Activated naive CD4-positive, alpha-beta T cell treated with anti-CD3 and anti-CD28 coated beads, Interleukin-2, amount 50 U/mL, for 16 hours (primary cell): ENCODE data around the gene MAK.
A peak's percentile ranks its signal among the peaks of the same experiment; 100 is the strongest.
"Not testable (repeated sequence)": the region's sequence is repeated elsewhere in the genome, so short reads cannot be mapped to it uniquely, and the experiment has no call there.

Experiments
- DNase-seq: peaks from one replicate; pipeline ENCODE4 v3.0.0-alpha.2; 2020

MAK gene

DNA sequence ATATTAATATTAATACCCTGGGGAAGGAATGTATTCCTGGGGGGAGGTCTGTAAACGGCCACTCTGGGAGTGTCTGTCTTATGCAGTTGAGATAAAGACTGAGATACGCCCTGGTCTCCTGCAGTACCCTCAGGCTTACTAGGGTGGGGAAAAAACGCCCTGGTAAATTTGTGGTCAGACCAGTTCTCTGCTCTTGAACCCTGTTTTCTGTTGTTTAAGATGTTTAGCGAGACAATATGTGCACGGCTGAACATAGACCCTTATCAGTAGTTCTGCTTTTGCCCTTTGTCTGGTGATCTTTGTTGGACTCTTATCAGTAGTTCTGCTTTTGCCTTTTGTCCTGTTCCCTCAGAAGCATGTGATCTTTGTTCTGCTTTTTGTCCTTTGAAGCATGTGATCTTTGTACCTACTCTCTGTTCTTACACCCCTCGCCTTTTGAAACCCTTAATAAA lies 15.5 kb upstream of the MAK start:
- DNase-seq, result not testable (repeated sequence)

DNA sequence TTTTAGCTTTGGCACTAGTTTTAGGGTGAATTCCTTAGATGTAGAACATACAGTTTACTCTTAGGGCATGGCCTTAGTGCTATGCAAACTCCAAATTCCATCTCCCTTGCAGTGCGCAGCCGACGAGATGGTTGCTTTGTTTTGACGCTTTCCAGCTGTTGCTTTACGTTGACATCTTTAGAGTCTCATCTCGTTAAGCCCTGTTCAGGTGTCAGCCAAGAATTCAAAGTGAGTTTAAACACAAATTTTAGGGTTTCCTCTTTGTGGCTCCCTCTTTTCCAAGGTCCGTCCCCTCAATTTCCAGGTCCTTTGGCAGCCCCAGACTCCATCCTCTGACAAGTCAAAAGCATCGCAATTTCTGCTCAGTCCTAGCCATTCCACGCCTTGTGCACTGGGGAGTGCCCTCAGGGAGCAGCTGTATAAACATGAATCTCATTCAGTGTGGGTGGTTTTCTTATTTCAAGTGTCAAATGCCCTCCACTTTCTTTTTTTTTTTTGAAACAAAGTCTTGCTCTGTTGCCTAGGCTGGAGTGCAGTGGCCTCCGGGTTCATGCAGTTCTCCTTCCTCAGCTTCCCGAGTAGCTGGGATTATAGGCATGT lies 14.1 kb upstream of the MAK start:
- DNase-seq, result no peak

DNA sequence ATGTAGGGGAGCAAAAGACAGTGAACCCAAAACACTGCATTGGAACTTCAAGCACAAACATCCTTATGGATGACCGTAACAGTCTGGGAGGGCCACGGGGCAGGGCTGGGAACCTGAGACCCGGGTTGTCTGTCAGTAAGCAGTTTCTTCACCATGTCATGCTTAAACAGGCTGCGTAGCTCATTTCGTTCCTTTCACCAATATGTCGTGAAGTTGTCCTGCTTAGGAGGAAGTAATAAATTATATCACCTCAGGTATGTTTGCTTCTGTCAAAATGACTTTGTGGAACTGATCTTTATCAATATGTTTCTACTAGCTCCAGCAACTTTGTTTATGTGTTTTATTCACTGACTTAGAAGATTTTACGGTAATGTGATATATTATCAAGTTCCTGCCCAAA lies 12.4 kb upstream of the MAK start:
- DNase-seq, result no peak

DNA sequence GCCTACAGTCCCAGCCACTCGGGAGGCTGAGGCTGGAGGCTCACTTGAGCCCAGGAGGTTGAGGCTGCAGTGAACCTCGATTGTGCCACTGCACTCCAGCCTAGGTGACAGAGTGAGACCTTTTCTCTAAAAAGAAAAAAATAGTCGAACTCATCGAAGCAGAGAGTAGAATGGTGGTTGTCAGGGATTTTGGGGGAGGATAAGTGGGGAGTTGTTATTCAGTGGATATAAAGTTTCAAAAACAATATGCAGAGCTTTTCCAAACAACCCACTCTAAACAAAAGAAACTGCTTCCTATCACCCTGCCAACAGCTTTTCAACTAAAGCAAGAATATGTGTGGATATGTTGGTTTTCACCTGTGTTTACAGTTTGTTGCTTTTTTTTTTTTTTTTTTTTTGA lies 11.6 kb upstream of the MAK start:
- DNase-seq, result no peak

DNA sequence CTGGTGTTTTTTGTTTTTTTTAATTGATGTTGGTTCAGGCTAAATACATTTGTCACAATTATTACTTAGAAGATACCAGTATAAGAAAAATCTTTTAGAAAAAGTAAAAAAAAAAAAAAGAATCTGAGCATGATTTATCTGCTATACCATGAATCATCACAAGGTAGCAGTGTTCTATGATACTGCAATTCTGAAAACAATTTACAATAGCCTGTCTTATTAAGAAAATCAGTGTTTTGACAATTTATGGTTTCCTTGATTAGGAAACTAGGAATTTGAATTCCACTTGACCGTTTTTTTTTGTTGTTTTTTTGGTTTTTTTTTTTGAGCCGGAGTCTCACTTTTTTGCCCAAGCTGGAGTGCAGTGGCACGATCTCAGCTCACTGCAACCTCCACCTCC lies 9.3 kb upstream of the MAK start:
- DNase-seq, result no peak

DNA sequence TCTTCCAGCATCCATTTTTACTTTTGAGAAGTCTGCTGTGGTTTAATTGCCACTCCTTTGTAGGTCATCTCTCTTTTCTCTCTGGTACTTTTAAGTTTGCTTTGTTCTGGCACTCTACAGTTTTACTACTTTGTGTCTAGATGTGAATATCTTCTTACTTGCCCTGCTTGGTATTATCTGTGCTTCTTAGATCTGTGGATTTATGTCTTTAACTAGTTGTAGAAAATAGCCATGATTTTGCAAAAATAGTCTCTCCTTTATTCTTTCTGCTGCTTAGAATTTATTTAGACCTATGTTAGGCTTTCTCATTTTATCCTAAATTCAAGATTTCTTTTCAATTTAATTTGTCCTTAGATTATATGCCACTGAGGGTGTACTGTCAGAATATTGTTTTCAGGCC lies 5.2 kb upstream of the MAK start:
- DNase-seq, result no peak

DNA sequence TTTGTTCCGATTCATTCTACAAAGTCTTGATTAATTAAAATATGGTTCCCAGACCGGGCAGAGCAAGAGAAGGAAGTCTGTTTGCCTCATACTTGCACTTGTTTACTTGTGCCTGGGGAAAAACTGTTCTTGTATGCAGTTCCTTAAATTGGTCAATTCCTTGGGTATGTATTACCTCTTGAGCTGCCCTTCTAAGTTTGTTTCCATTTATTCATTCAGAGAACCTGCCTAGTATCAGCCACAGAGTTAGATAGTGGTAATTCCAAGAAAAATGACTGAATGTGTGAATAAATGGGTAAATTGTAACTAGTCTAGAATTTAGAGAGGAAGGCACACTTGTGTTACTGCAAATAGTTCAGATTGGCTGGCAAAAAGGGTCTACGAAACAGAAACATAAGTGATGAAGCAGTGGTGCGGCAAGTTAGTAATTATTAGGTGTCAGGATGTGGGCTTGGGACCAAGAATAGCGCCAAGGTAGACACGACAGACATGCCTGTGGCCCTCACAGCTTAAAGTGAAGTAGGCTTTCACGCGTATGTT lies 525 bp upstream of the MAK start:
- DNase-seq, result no peak

DNA sequence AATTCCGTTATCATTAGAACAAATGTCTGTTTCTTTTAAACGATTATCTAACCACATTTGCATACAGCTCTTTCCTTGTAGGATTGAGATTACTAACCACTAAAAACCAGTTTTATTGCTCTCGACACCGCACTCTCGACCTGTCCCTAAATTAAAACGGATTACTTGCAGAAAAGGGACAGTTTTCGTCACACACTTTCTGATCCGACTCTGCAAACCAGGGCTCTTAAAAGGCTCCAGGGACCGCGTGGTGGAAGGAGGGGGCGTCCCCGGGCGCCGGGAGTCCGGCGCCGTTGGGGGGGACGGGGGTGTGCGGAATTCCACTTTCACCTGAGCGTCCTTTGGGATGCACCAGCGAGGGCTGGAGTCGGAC lies 731 bp downstream of the MAK start:
- no peak for DNase-seq

DNA sequence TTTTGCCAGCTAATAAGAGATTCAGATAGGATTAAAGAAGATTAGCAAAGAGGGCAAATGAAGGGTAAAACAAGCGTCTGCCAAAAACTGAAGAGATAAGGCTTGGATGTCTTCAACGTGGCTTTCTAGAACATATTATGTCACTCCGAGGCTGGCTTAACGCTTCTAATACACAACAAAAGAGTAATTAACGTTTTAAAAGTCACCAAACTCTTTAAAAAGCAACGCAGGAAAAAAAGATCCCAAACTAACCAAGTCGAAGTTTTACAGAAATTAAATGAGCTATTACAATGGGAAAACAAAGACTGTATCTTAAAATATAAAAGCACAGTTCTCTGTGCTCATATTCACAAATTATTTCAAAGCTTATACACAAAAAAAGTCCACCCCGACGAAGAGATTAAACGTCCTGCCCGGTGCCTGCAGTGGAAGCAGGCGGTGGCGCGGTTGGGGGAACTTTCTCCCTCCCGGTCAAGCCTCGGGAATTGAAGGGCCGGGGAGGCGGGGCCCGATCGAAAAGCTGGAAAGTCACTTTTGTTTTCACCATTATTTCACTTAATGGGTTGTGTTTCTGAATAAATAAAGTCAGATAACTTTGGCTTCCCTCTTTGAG lies 1.2 kb downstream of the MAK start:
- DNase-seq, result no peak

DNA sequence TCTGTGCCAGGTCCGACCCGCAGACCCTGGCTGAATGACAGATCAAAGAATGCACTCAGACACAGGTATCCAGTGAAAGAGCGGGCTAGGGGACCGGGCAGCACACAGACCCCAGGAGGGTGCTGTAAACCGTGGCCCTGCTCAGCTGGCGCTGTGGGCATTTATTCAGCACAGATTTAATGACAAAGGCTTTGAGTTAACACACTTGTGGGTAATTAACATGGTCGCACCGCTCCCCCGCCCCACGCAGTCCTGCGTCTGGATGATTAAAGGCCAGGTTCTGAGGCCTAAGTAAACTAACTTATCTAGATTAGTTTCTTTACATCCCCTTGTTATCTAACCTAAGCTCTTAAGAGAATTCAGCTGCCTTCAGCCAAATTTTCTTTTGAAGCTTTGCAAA lies 3.5 kb downstream of the MAK start:
- no peak for DNase-seq

DNA sequence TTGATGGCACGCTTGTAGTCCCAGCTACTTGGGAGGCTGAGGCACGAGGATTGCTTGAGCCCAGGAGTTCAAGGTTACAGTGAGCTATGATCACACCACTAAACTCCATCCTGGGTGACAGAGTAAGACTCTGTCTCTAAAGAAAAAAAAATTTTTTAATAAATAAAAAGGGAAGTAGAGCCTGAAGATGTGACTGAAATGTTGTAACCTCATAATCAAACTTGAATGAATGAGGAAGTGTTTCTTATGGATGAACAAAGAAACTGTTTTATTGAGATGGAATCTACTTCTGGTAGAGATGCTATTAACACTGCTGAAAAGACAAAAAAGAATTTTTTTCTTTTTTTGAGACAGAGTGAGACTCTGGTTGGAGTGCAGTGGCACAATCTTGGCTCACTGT lies 6.7 kb downstream of the MAK start:
- DNase-seq, result no peak

DNA sequence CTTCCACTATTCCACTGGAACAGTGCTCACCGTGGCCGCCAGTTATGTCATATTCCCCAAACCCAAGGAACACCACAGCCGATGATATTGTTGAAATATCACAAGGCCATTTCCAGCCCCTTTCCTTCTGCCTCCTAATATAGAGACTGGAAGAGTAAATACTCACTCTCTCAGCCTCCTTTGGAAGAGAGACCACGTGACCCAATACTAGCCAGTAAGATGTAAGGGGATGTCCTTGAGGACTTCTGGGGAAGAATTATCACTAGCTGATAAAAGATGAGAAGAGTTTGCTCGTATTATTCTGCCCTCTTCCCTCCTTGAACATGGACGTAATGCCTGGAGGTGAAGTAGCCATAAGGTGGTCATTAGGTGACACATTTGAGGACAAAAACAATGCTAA lies 13.5 kb downstream of the MAK start:
- DNase-seq, result no peak

DNA sequence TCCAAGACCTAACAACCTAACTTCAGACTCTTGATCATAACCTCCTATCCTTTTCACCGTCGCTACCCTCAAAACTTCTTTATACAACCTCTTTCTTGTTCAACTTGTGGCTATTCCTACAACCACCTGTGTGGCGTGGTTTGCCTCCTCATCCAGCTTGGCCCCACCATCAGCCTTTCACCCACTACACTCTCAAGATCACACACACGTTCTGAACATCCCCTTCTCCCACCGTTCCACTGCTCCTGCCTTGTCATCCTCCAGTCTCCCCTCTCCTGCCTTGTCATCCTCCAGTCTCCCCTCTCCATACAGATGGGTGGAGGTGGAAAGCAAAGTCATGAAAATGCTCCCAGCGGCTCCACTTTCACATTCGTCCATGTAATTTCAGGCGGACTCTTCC lies 14.0 kb downstream of the MAK start:
- no peak for DNase-seq

DNA sequence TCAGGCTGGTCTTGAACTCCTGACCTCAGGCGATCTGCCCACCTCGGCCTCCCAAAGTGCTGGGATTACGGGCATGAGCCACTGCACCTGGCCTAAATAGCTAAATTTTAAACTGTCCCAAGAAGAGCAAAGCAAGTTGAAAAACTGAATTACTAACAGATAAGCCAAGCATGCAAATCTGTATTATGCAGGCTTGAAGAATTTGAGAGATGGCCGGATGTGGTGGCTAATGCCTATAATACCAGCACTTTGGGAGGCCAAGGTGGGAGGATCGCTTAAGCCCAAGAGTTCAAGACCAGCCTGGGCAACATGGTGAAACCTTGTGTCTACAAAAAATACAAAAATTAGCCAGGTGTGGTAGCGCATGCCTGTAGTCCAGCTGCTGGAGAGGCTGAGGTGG lies 24.2 kb downstream of the MAK start:
- DNase-seq, result not testable (repeated sequence)

DNA sequence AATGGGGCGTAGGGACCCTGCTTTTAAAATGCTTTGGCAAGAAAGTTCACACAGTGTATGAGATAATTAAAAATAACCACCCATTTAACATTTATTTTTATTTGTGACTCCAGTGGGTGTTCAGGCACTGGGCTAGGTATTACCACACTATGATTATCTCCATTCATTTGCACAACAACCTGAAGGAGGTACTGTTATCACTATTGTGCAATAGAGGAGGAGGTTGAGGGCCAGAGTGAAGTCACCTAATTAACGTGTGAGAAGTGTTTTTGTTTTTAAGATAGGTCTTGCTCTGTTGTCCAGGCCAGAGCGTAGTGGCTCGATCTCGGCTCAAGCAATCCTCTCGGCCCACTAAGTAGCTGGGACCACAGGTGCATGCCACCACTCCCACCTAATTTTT lies 29.2 kb downstream of the MAK start:
- no peak for DNase-seq

DNA sequence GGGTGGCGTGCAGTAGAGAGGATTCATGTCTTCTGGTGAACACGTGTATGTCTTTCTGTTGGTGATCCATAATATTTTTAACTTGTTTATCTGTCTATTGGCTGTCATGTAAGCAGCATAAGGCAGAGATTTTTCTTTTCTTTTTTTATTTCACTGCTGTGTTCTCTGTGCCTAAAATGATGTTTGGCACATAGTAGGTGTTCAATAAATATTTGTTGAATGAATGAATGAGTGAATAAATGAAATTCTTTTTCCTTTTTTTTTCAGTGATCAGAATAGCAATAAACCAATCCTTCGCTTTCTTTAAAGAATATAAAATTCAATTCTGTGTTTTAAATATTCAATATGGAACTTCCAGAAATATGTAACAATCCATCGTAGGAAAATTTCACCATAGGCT lies 30.0 kb downstream of the MAK start:
- DNase-seq, result no peak

DNA sequence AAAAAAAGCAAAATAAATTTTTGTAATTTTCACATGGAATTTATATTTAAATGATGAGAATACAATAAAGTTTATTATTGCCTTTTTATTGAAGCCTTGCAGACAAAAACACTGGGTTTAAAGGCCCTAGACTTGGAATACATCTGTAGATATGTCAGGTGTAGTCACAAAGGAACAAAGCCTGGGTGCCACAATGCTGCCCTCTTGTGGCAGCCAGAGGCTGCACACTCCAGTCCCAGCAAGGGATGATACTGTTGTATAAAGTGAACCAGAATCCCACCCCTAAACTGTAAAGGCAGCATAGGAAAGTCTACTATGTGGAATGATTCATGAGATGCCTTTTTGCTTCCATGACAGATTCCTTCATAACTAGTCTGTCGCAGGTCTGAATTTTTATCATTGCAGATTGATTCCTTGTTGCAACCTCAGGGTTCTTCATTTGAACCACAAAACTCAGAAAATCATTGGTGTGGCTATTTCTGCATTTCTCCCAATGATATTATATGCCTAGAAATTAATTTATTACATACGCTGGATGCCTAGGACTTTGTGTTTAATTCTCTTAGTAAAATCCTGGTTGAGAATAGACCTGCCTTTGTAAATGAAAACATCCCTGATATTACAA lies 37.0 kb downstream of the MAK start:
- peak; percentile 57 for DNase-seq

DNA sequence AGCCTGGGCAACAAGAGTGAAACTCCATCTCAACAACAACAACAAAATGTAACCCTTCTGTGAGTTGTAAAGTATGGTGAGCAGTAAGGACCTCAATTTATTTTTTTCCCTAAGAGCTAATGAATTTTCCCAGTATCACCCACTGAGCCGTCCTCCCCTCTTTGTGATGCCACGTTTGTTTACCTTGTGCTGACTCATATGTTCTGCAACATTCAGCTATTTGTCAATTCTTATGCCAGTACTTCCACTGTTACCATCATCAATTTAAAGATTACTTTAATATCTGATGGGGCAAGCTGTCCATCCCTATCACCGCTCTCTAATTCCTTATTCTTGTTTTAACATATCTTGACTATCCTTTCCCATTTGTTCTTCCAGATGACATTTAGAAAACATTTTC lies 37.5 kb downstream of the MAK start:
- DNase-seq, result no peak

DNA sequence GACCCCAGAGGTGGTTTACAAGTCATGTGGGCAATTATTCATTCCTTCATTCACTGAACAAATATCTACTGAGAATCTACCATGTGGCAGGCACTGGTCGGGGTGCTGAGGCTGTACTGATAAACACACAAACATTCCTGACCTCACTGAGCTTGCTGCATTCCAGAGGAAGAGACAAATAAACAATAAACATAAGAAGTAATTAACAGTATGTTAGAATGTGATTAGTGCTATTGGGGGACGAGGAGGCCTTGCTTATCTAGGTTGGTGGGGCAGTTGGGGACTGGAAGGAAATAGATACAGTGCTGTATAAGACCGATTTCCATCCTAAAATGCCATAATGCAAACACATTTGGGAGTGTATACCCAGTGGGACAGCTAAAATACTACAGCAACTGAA lies 44.1 kb downstream of the MAK start:
- DNase-seq, result no peak

DNA sequence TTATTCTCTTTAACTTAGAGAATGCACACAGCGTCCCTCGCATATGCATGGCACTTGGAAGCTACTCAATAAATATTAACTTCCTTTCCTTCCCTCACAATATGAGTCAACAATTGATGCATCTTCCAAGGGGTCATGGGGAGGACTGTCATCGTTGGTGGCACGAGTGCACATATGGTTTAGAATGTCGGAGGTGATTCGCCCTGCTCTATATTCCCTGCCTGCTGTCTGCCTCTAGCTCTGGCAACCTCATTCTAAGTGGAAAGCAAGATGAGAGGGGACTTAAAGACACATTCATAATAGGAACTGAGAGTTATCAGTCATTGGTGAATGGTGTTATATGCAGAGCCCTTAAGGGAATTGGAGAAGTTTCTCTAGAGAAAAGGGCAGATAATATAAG lies 44.6 kb downstream of the MAK start:
- DNase-seq, result no peak

DNA sequence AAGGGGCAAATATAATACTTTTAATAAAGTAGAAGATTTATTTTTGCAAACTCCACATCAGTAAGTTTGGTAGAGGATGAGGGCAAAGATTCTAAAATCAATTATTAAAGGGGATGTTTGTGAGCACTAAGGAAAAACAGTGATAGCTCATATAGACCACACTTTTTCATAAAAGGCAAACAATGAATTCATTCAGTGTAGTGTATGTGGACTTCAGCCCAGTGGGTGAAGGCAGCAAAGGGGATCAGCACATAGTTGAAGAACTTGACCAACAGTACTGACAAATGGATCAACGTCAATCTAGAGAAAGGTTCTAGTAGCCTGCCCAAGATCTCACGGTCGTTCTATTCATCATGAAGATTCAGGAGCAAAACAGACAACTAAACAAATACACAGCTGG lies 45.3 kb downstream of the MAK start:
- no peak for DNase-seq

DNA sequence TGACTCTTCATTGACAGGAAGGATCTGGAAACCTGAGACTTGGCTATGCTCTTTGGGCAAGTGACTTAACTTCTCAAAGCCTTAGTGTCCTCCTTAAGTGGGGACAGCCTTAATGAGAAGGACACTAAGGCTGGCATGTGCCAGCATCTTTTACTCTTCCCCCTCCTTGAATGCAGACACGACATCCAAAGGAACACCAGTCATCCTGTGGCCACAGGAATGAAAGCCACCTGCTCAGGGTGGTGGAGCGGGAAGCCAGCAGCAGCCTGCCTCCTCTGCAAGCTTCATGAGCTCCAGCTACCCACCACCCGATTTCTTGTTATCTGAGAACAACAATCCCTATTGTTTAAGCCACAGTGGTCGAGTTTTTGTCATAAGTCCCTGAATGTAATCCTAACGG lies 46.2 kb downstream of the MAK start:
- no peak for DNase-seq

DNA sequence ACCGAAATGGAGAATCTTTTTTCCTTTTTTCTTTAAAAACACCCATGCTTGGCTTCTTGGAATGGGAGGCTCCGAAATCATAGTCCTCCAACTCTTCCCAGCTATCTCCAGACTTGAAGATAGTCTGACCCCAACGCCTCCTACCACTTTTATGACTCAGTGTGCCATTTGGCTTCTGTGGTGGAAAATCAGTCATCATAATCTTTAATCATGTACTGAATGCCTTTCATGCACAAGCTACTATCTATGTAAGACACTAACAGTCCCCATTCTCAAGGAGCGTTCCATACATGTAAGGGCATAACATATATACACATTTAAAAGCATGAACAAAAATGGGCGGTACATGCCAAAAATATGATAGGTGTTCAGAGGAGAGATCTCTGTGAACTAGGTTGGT lies 46.7 kb downstream of the MAK start:
- DNase-seq, result no peak

DNA sequence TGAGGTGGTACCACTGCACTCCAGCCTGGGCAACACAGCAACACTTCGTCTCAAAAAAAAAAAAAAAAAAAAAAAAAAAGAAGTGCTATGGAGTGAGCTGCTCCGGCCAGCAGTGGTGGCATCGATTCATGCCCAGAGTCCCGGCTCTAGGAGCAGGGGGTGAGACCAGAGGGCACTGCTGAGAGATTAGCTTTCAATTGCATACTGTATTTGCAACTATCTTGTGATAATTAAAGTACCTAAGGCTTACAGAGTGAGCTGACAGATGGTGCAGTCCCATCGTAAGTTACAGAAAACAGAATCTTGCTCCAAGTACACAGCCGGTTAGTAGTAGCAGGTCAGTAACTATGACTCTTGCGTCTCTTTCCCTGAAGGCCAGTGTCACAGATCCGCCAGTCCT lies 59.3 kb downstream of the MAK start:
- no peak for DNase-seq

DNA sequence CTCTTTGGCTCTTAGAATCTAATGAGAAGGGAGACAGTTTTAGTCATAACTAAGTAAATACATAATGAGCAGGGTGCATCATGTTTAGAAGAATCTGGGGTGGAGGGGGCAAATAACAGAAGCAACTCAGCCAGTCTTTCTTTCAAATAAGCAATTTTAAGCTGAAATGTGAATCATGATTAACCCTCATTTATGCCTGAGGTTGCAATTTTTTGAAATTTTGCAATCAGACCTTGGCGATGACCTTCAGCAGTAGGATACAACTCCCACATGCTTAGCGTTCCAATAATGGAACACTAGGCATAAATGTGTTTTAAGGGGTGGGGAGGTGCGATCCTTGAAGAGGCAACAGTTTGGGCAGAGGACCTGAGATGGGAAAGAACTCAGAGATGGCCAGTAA lies 60.1 kb downstream of the MAK start:
- no peak for DNase-seq
